ENCODE data around the gene OR5P2. TPM values are rescaled to one million over a fixed set of nuclear protein-coding genes. Genes with fewer than 3 reads are reported as not detected.

Gene OR5P2
- total and polyA plus RNA-seq, 10 of the 15 experiments (the other 5 are each of a cell fraction or from before 2014, with no cell fraction given), result not detected

GRCh38 chr11:7844521-7844920, 47.8 kb upstream of the OR5P2 start:
- Histone ChIP-seq H3K4me2 (ENCODE audit: control insufficient read depth, insufficient read depth) (no peak overlapping the region), H4K20me1 (ENCODE audit: control insufficient read depth, insufficient read depth) (no peaks in the 10 kb centered on the region), H3K4me1 (ENCODE audit: control insufficient read depth, insufficient read depth, low read length) (no peaks in the 10 kb centered on the region), H2AFZ (ENCODE audit: control insufficient read depth, low read depth, low read length) (no peak overlapping the region), H3K9me3 (replicated peaks; ENCODE audit: control insufficient read depth, insufficient read depth, low read length) (no peaks in the 10 kb centered on the region), H3K27ac (ENCODE audit: control insufficient read depth, insufficient read depth) (no peak overlapping the region), H3K79me2 (ENCODE audit: control insufficient read depth, insufficient read depth, low read length) (no peaks in the 10 kb centered on the region), H3K4me3 (no peak overlapping the region), H3K9ac (ENCODE audit: control insufficient read depth, insufficient read depth, low read length) (no peak overlapping the region), H3K27me3 (replicated peaks in 1 of 2; ENCODE audit: control insufficient read depth in 2 of 2, insufficient read depth in 2 of 2, low read length in 1 of 2) (no peaks in the 10 kb centered on the region), H3K36me3 (ENCODE audit: control insufficient read depth in 2 of 2, insufficient read depth in 2 of 2, low read length in 1 of 2) (no peaks in the 10 kb centered on the region)
- WGBS (ENCODE audit: insufficient coverage, insufficient replicate concordance, low lambda C conversion rate, missing lambda C conversion rate), result 72% methylated on average over 1 of the region's 1 CpG
- in situ Hi-C loops (cut with MboI) (no loop called here), intact Hi-C loops (cut with micrococcal nuclease; ENCODE audit: unreplicated experiment) (no loop called here)
- ChIA-PET POLR2A (no interaction called here), SMC1A (ENCODE audit: uncharacterized antibody, unreplicated experiment) (no interaction called here), RAD21 (ENCODE audit: unreplicated experiment) (no interaction called here), CTCF (no interaction called here)
- ATAC-seq (no peak), FAIRE-seq (no peak), DNase-seq (ENCODE audit: low read depth, low spot score) (no peak)
- BruUV-seq (replicated peaks), result no TSS peak
- no peak for TF ChIP-seq WRNIP1 (IDR thresholded peaks at IDR 0.05; ENCODE audit: borderline replicate concordance, low read depth, low read length)
- no peak for TF ChIP-seq KAT2A (conservative IDR thresholded peaks at IDR 0.05; ENCODE audit: control insufficient read depth, low read depth, low read length)
- no peak for TF ChIP-seq JUNB (IDR thresholded peaks at IDR 0.05)
- TF ChIP-seq NR2C1 (IDR thresholded peaks at IDR 0.05), result no peak
- no peak for TF ChIP-seq REST (IDR thresholded peaks at IDR 0.05; ENCODE audit: low read depth, low read length)
- TF ChIP-seq PML (IDR thresholded peaks at IDR 0.05; ENCODE audit: low read length), result no peak
- TF ChIP-seq ATF2 (IDR thresholded peaks at IDR 0.05; ENCODE audit: low read length), result no peak
- TF ChIP-seq RUNX3 (IDR thresholded peaks at IDR 0.05; ENCODE audit: low read length), result no peak
- TF ChIP-seq RAD21 (IDR thresholded peaks at IDR 0.05; ENCODE audit: insufficient read depth, low read depth, low read length), result no peak
- TF ChIP-seq SUZ12 (IDR thresholded peaks at IDR 0.05; ENCODE audit: unreplicated experiment), result no peak
- TF ChIP-seq ELK1 (IDR thresholded peaks at IDR 0.05; ENCODE audit: low read depth, low read length), result no peak
- no peak for TF ChIP-seq HSF1 (IDR thresholded peaks at IDR 0.05; ENCODE audit: low read depth, low read length)
- TF ChIP-seq NFYA (IDR thresholded peaks at IDR 0.05; ENCODE audit: borderline replicate concordance, low read depth, low read length), result no peak
- TF ChIP-seq BRCA1 (IDR thresholded peaks at IDR 0.05; ENCODE audit: low read depth, low read length), result no peak
- TF ChIP-seq CEBPZ (IDR thresholded peaks at IDR 0.05; ENCODE audit: low read depth, low read length), result no peak
